Transverse colon (tissue), 4 donors: ENCODE results near the gene FAM135A. TPM values are rescaled to one million over a fixed set of nuclear protein-coding genes. Genes with fewer than 3 reads are reported as not detected.

Experiments
- DNase-seq: peaks from one replicate; pipeline ENCODE4 v3.0.0-alpha.2; 2019
- H3K27ac ChIP-seq, 4 donors: fragments of 200-600 bp; sonication (generic); 2 replicates each; pipeline ENCODE4 v1.5.1; 2016 to 2018; ENCODE audit warnings: inconsistent platforms in 4 of 4
- H3K27me3 ChIP-seq: fragments of 200-600 bp; sonication (generic); 2 replicates; pipeline ENCODE4 v1.5.1; 2017; ENCODE audit warnings: inconsistent platforms
- H3K36me3 ChIP-seq, 4 donors: fragments of 200-600 bp; sonication (generic); 2 replicates each; pipeline ENCODE4 v1.5.1; 2017 to 2019; ENCODE audit warnings: inconsistent platforms in 4 of 4
- H3K4me1 ChIP-seq, 4 donors: fragments of 200-600 bp; sonication (generic); 2 replicates each; pipeline ENCODE4 v1.5.1; 2017 to 2020; ENCODE audit warnings: inconsistent platforms in 4 of 4
- H3K4me3 ChIP-seq, 4 donors: fragments of 200-600 bp; sonication (generic); 1 replicate in 1 of 4; 2 replicates in 3 of 4; pipeline versions ENCODE4 v1.5.1 to v1.6.1; 2017 to 2019; ENCODE audit warnings: inconsistent platforms in 4 of 4
- H3K9me3 ChIP-seq, 2 donors: fragments of 200-600 bp; sonication (generic); 2 replicates each; pipeline ENCODE4 v1.5.1; 2017 to 2019; ENCODE audit warnings: inconsistent platforms in 2 of 2
- CTCF ChIP-seq, 5 experiments: fragments of 200-600 bp in 3 of 5; fragments of 450-650 bp in 2 of 5; sonication (generic) in 3 of 5; IDR thresholded peaks; 1 replicate in 2 of 5; 2 replicates in 3 of 5; pipeline ENCODE4 v1.5.1; 2016 to 2017; ENCODE audit warnings: antibody characterized with exemption in 5 of 5, inconsistent platforms in 3 of 5, mild to moderate bottlenecking in 2 of 5, moderate library complexity in 1 of 5
- EP300 ChIP-seq: sonication (generic); formaldehyde crosslinking; IDR thresholded peaks from one replicate; pipeline ENCODE4 v1.6.1; 2017; ENCODE audit warnings: antibody characterized with exemption, low read depth
- POLR2A ChIP-seq: fragments of 450-650 bp; IDR thresholded peaks from one replicate; pipeline ENCODE4 v1.6.1; 2016; ENCODE audit warnings: antibody characterized with exemption, mild to moderate bottlenecking, moderate library complexity
- POLR2AphosphoS5 ChIP-seq, 3 donors: sonication (generic); formaldehyde crosslinking; IDR thresholded peaks; one replicate each; pipeline ENCODE4 v1.6.1; 2016; ENCODE audit warnings: antibody characterized with exemption in 3 of 3
- WGBS, 2 donors: methylation state at CpG; one replicate each; pipeline ENCODE4 v1.1.5; 2018; ENCODE audit warnings: low coverage in 1 of 2; 5-methylcytosine and 5-hydroxymethylcytosine counted together
- in situ Hi-C, 4 donors: fragments of 200-750 bp; cut with MboI; loops; one replicate each; pipeline versions ENCODE4 v1.15.0 to v1.15.1; 2017; ENCODE audit warnings: low sequenced_read_pairs in 3 of 4, low pct_ligation_motif_present in 1 of 4, low pct_unique_long_range_greater_than_20kb in 1 of 4
- intact Hi-C: fragments of 100-400 bp; cut with DNase I; formaldehyde crosslinking; loops from one replicate; pipeline ENCODE4 v1.15.1; 2023; ENCODE audit warnings: low total_unique reads
- total RNA-seq, 4 donors: library from RNA; depleted of rRNA; stranded (reverse); fragments of >200 nt; gene quantifications; one replicate each; pipeline ENCODE4 v1.1.0, GENCODE V29; 2016

The FAM135A gene
- total RNA-seq, 4 donors from 2014 or later: 38.9 to 115 (median 65.7) TPM

- no peak overlapping the region for H3K4me3 ChIP-seq
- DNase-seq: no peak
- 92 to 97% methylated on average over 6 to 11 of the region's 11 CpGs for WGBS, 2 donors
- TF ChIP-seq POLR2A (no peak), POLR2AphosphoS5 (IDR thresholded peaks at IDR 0.05) (no peak), EP300 (no peak), CTCF (IDR thresholded peaks at IDR 0.05) (no peak)
- no peaks in the 10 kb centered on the region for H3K9me3 ChIP-seq
- H3K27me3 ChIP-seq: no peaks in the 10 kb centered on the region
- H3K4me1 ChIP-seq: peaks cover 0 to 12% (median 0%) of the 10 kb centered on the region in 4 donors
- no peaks in the 10 kb centered on the region for H3K36me3 ChIP-seq
- H3K27ac ChIP-seq: no peak overlapping the region
- in situ Hi-C loops: no loop called here
- intact Hi-C loops: no loop called here
Measured at GRCh38 chr6:70380771-70381416, 32.4 kb upstream of the FAM135A start.

GRCh38 chr6:70381417-70381782 is 31.9 kb upstream of the FAM135A start:
- in situ Hi-C loops: no loop called here
- TF ChIP-seq POLR2A (no peak), POLR2AphosphoS5 (IDR thresholded peaks at IDR 0.05) (no peak), CTCF (IDR thresholded peaks at IDR 0.05) (no peak), EP300 (no peak)
- no peak for DNase-seq
- Histone ChIP-seq H3K36me3 (no peaks in the 10 kb centered on the region), H3K4me3 (no peak overlapping the region), H3K4me1 (peaks cover 0 to 12% (median 0%) of the 10 kb centered on the region in 4 donors), H3K27me3 (no peaks in the 10 kb centered on the region), H3K9me3 (no peaks in the 10 kb centered on the region), H3K27ac (no peak overlapping the region)
- 85 to 92% methylated on average over 4 to 5 of the region's 5 CpGs for WGBS, 2 donors
- intact Hi-C loops: no loop called here

- in situ Hi-C loops (no loop called here), intact Hi-C loops (no loop called here)
- Histone ChIP-seq H3K27me3 (no peaks in the 10 kb centered on the region), H3K36me3 (no peaks in the 10 kb centered on the region), H3K9me3 (no peaks in the 10 kb centered on the region), H3K27ac (no peak overlapping the region), H3K4me3 (no peak overlapping the region), H3K4me1 (no peaks in the 10 kb centered on the region)
- 63 to 75% methylated on average over 1 of the region's 1 CpG for WGBS, 2 donors
- TF ChIP-seq POLR2AphosphoS5 (IDR thresholded peaks at IDR 0.05): no peak
- TF ChIP-seq EP300: no peak
- TF ChIP-seq CTCF (IDR thresholded peaks at IDR 0.05): no peak
- TF ChIP-seq POLR2A: no peak
- no peak for DNase-seq
Measured at GRCh38 chr6:70385901-70386300, 27.4 kb upstream of the FAM135A start.

GRCh38 chr6:70388814-70389213 is 24.5 kb upstream of the FAM135A start:
- intact Hi-C loops: no loop called here
- H3K27me3 ChIP-seq: no peaks in the 10 kb centered on the region
- TF ChIP-seq CTCF (IDR thresholded peaks at IDR 0.05): no peak
- no peaks in the 10 kb centered on the region for H3K9me3 ChIP-seq
- in situ Hi-C loops: no loop called here
- H3K27ac ChIP-seq: no peak overlapping the region
- DNase-seq: no peak
- WGBS, 2 donors: 80 to 83% methylated on average over 1 of the region's 1 CpG
- peaks cover 0 to 19% (median 11%) of the 10 kb centered on the region in 4 donors for H3K4me1 ChIP-seq
- no peaks in the 10 kb centered on the region for H3K36me3 ChIP-seq
- H3K4me3 ChIP-seq: no peak overlapping the region
